ENCODE data around the gene APOL6.

- TF ChIP-seq CTCF (IDR thresholded peaks at IDR 0.05) (no peak), EZH2phosphoT487 (IDR thresholded peaks at IDR 0.05) (no peak), EZH2 (IDR thresholded peaks at IDR 0.05) (no peak)
These were observed 39.0 kb upstream of the APOL6 start for GRCh38 chr22:35609261-35609660.
